ENCODE results near the gene BCL3. TPM values are rescaled to one million over a fixed set of nuclear protein-coding genes. Genes with fewer than 3 reads are reported as not detected.

Gene BCL3
- total RNA-seq, 1 donor from 2014 or later = 20.1 TPM

DNA sequence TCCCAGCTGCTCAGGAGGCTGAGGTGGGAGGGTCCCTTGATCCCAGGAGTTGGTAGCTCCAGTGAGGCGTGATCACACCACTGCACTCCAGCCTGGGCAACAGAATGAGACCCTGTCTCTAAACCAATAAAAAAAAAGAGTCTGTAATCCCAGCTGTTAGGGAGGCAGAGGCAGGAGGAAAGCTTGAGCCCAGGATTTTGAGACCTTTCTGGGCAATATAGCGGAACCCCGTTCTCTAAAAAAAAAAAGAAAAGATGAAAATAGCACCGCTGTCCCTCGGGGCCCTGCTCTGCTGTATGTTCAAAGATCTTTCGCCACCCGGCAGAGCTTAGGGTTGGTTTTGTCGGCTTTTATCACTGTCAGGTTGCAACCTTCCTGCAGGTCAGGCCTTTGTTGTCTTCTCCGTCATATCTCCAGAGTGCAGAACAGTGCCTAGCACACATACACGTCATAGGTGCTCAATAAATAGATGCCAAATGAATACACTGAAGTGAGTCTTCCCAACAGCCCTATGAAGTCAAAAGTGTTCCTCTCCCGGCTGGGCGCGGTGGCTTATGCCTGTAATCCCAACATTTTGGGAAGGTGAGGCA, 47.0 kb downstream of the BCL3 start:
- DNase-seq (ENCODE audit: low spot score in 2 of 2, unreplicated experiment in 2 of 2) = no peak
- Mint-ChIP-seq H3K36me3 (peaks cover 8% of the 10 kb centered on the region), H3K27me3 (ENCODE audit: low read depth) (no peaks in the 10 kb centered on the region), H3K27ac (no peak overlapping the region), H3K9me3 (no peaks in the 10 kb centered on the region), H3K4me3 (no peak overlapping the region), H3K4me1 (peaks cover 7% of the 10 kb centered on the region)
- no peak for TF ChIP-seq CTCF (IDR thresholded peaks at IDR 0.05; ENCODE audit: unreplicated experiment)

DNA sequence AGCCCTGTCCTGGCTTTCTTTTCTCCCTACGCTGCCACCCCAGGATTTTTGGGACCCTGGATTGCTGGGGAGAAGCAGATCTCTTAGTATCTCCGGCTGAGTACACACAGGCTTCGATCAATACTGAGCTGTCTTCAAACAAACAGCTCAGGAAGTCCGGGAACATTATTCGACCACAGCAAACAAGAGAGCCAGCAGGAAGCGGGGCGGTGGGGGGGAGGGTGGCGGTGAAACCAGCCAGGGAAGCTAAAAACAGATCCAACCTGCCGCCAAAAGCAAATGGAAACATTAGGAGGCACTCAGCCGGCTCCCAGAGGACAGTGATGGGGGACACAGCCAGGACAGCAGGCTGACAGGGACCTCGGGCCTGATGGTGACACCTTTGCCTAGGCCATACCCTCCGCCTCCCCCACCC, 48.2 kb downstream of the BCL3 start:
- Mint-ChIP-seq H3K27me3 (ENCODE audit: low read depth) (no peaks in the 10 kb centered on the region), H3K9me3 (no peaks in the 10 kb centered on the region), H3K4me3 (no peak overlapping the region), H3K4me1 (peaks cover 7% of the 10 kb centered on the region), H3K36me3 (peaks cover 8% of the 10 kb centered on the region), H3K27ac (peak overlapping the region; percentile 93)
- no peak for TF ChIP-seq CTCF (IDR thresholded peaks at IDR 0.05; ENCODE audit: unreplicated experiment)
- DNase-seq (ENCODE audit: low spot score in 2 of 2, unreplicated experiment in 2 of 2) = no peak

- H3K9me3 Mint-ChIP-seq = no peaks in the 10 kb centered on the region
- H3K36me3 Mint-ChIP-seq = peaks cover 8% of the 10 kb centered on the region
- DNase-seq (ENCODE audit: low spot score in 2 of 2, unreplicated experiment in 2 of 2) = no peak
- H3K27ac Mint-ChIP-seq = peak overlapping the region; percentile 67
- no peaks in the 10 kb centered on the region for H3K27me3 Mint-ChIP-seq (ENCODE audit: low read depth)
- no peak overlapping the region for H3K4me3 Mint-ChIP-seq
- peaks cover 7% of the 10 kb centered on the region for H3K4me1 Mint-ChIP-seq
- no peak for TF ChIP-seq CTCF (IDR thresholded peaks at IDR 0.05; ENCODE audit: unreplicated experiment)
These were observed 51.3 kb downstream of the BCL3 start for GRCh38 chr19:44799627-44800346.

- H3K9me3 Mint-ChIP-seq = no peaks in the 10 kb centered on the region
- TF ChIP-seq CTCF (IDR thresholded peaks at IDR 0.05; ENCODE audit: unreplicated experiment) = peak; percentile 91
- H3K27ac Mint-ChIP-seq = no peak overlapping the region
- H3K4me1 Mint-ChIP-seq = peaks cover 7% of the 10 kb centered on the region
- H3K27me3 Mint-ChIP-seq (ENCODE audit: low read depth) = no peaks in the 10 kb centered on the region
- no peak overlapping the region for H3K4me3 Mint-ChIP-seq
- peak; percentile 86 to 95 for DNase-seq (ENCODE audit: low spot score in 2 of 2, unreplicated experiment in 2 of 2)
- peaks cover 8% of the 10 kb centered on the region for H3K36me3 Mint-ChIP-seq
These were observed 52.0 kb downstream of the BCL3 start for GRCh38 chr19:44800461-44800860.

- Mint-ChIP-seq H3K36me3 (peaks cover 3% of the 10 kb centered on the region), H3K4me3 (no peak overlapping the region), H3K9me3 (no peaks in the 10 kb centered on the region), H3K27ac (no peak overlapping the region), H3K4me1 (peaks cover 21% of the 10 kb centered on the region), H3K27me3 (ENCODE audit: low read depth) (no peaks in the 10 kb centered on the region)
- no peak for DNase-seq (ENCODE audit: low spot score in 2 of 2, unreplicated experiment in 2 of 2)
- no peak for TF ChIP-seq CTCF (IDR thresholded peaks at IDR 0.05; ENCODE audit: unreplicated experiment)
These were observed 55.2 kb downstream of the BCL3 start for GRCh38 chr19:44803442-44804428.
